Activated naive CD4-positive, alpha-beta T cell treated with anti-CD3 and anti-CD28 coated beads, Interleukin-2, amount 10 ng/mL, durations not matched to agents 7 days and 5 days (primary cell): Measurements from ENCODE around the gene ARHGDIA.

Experiments
- CTCF ChIA-PET: fragments of 350-600 bp; sonication (Branson Sonifier 250); formaldehyde crosslinking; loops from one replicate; lab custom pipeline; 2021; ENCODE audit warnings: antibody characterized with exemption; lab: Charles Lee
- DNase-seq: peaks from one replicate; pipeline ENCODE4 v3.0.0-alpha.2; 2020
- H3K27ac Mint-ChIP-seq: one replicate; pipeline ENCODE4 v1.8.0; 2021; ENCODE audit warnings: mild to moderate bottlenecking, moderate library complexity, mixed read lengths
- H3K27me3 Mint-ChIP-seq: one replicate; pipeline ENCODE4 v1.8.0; 2021; ENCODE audit warnings: mild to moderate bottlenecking, mixed read lengths
- H3K36me3 Mint-ChIP-seq: one replicate; pipeline ENCODE4 v1.8.0; 2021; ENCODE audit warnings: mixed read lengths
- H3K4me1 Mint-ChIP-seq: one replicate; pipeline ENCODE4 v1.8.0; 2021; ENCODE audit warnings: mixed read lengths
- H3K4me3 Mint-ChIP-seq: one replicate; pipeline ENCODE4 v1.8.0; 2021; ENCODE audit warnings: mild to moderate bottlenecking, moderate library complexity, mixed read lengths
- H3K9me3 Mint-ChIP-seq: one replicate; pipeline ENCODE4 v1.8.0; 2021; ENCODE audit warnings: mixed read lengths

The ARHGDIA gene

GRCh38 chr17:81854974-81855774 lies 16.0 kb downstream of the ARHGDIA start:
- DNase-seq: peak; percentile 43
- CTCF ChIA-PET: interaction anchor here (0.6 kb wide), 1 partner anchor 36 kb away, joined by 3 read pairs; the partner anchor contains the start of gene ALYREF
- Mint-ChIP-seq H3K27me3 (no peaks in the 10 kb centered on the region), H3K4me3 (no peak overlapping the region), H3K27ac (no peak overlapping the region), H3K4me1 (peaks cover 36% of the 10 kb centered on the region), H3K9me3 (no peaks in the 10 kb centered on the region), H3K36me3 (peaks cover 51% of the 10 kb centered on the region)

GRCh38 chr17:81852237-81852636 lies 18.9 kb downstream of the ARHGDIA start:
- H3K4me1 Mint-ChIP-seq: peaks cover 12% of the 10 kb centered on the region
- H3K27ac Mint-ChIP-seq: no peak overlapping the region
- no peak for DNase-seq
- H3K27me3 Mint-ChIP-seq: no peaks in the 10 kb centered on the region
- peaks cover 42% of the 10 kb centered on the region for H3K36me3 Mint-ChIP-seq
- CTCF ChIA-PET: no interaction called here
- H3K4me3 Mint-ChIP-seq: no peak overlapping the region
- no peaks in the 10 kb centered on the region for H3K9me3 Mint-ChIP-seq

- Mint-ChIP-seq H3K4me3 (no peak overlapping the region), H3K36me3 (peaks cover 45% of the 10 kb centered on the region)
- no peak for DNase-seq
Measured at GRCh38 chr17:81851423-81851822, 19.7 kb downstream of the ARHGDIA start.

GRCh38 chr17:81849457-81849856 lies 21.7 kb downstream of the ARHGDIA start:
- no peaks in the 10 kb centered on the region for H3K9me3 Mint-ChIP-seq
- peaks cover 45% of the 10 kb centered on the region for H3K36me3 Mint-ChIP-seq
- H3K27me3 Mint-ChIP-seq: no peaks in the 10 kb centered on the region
- H3K4me3 Mint-ChIP-seq: no peak overlapping the region
- CTCF ChIA-PET: no interaction called here
- H3K4me1 Mint-ChIP-seq: peaks cover 2% of the 10 kb centered on the region
- no peak for DNase-seq
- no peak overlapping the region for H3K27ac Mint-ChIP-seq

More at GRCh38 chr17:81851423-81851822, 19.7 kb downstream of the ARHGDIA start:
- CTCF ChIA-PET: no interaction called here
- H3K9me3 Mint-ChIP-seq: no peaks in the 10 kb centered on the region
- peaks cover 12% of the 10 kb centered on the region for H3K4me1 Mint-ChIP-seq
- H3K27me3 Mint-ChIP-seq: no peaks in the 10 kb centered on the region
- no peak overlapping the region for H3K27ac Mint-ChIP-seq

- H3K9me3 Mint-ChIP-seq: no peaks in the 10 kb centered on the region
- no peaks in the 10 kb centered on the region for H3K4me1 Mint-ChIP-seq
- no peaks in the 10 kb centered on the region for H3K27me3 Mint-ChIP-seq
- no peak overlapping the region for H3K27ac Mint-ChIP-seq
- CTCF ChIA-PET: no interaction called here
- H3K36me3 Mint-ChIP-seq: peaks cover 37% of the 10 kb centered on the region
- no peak for DNase-seq
- H3K4me3 Mint-ChIP-seq: no peak overlapping the region
Measured at GRCh38 chr17:81846743-81847689, 24.1 kb downstream of the ARHGDIA start.

GRCh38 chr17:81845881-81846742 lies 25.0 kb downstream of the ARHGDIA start:
- Mint-ChIP-seq H3K27ac (peak overlapping the region; percentile 28), H3K4me1 (no peaks in the 10 kb centered on the region), H3K4me3 (no peak overlapping the region), H3K27me3 (no peaks in the 10 kb centered on the region), H3K36me3 (peaks cover 29% of the 10 kb centered on the region), H3K9me3 (no peaks in the 10 kb centered on the region)
- no peak for DNase-seq
- CTCF ChIA-PET: no interaction called here

- no peaks in the 10 kb centered on the region for H3K9me3 Mint-ChIP-seq
- DNase-seq: no peak
- peaks cover 28% of the 10 kb centered on the region for H3K36me3 Mint-ChIP-seq
- H3K4me1 Mint-ChIP-seq: no peaks in the 10 kb centered on the region
- no peak overlapping the region for H3K27ac Mint-ChIP-seq
- CTCF ChIA-PET: no interaction called here
- H3K4me3 Mint-ChIP-seq: no peak overlapping the region
- H3K27me3 Mint-ChIP-seq: no peaks in the 10 kb centered on the region
Measured at GRCh38 chr17:81845361-81845760, 25.8 kb downstream of the ARHGDIA start.

- Mint-ChIP-seq H3K4me1 (no peaks in the 10 kb centered on the region), H3K27ac (no peak overlapping the region), H3K36me3 (peaks cover 28% of the 10 kb centered on the region), H3K9me3 (no peaks in the 10 kb centered on the region), H3K27me3 (no peaks in the 10 kb centered on the region), H3K4me3 (no peak overlapping the region)
- DNase-seq: no peak
- CTCF ChIA-PET: no interaction called here
Measured at GRCh38 chr17:81844887-81845286, 26.2 kb downstream of the ARHGDIA start.

GRCh38 chr17:81844327-81844851 lies 26.7 kb downstream of the ARHGDIA start:
- no peaks in the 10 kb centered on the region for H3K4me1 Mint-ChIP-seq
- no peak overlapping the region for H3K4me3 Mint-ChIP-seq
- H3K27ac Mint-ChIP-seq: no peak overlapping the region
- peaks cover 28% of the 10 kb centered on the region for H3K36me3 Mint-ChIP-seq
- DNase-seq: no peak
- H3K27me3 Mint-ChIP-seq: no peaks in the 10 kb centered on the region
- no peaks in the 10 kb centered on the region for H3K9me3 Mint-ChIP-seq
- CTCF ChIA-PET: no interaction called here

- Mint-ChIP-seq H3K4me3 (no peak overlapping the region), H3K4me1 (no peaks in the 10 kb centered on the region), H3K9me3 (no peaks in the 10 kb centered on the region), H3K27me3 (no peaks in the 10 kb centered on the region), H3K27ac (peak overlapping the region; percentile 45), H3K36me3 (peaks cover 28% of the 10 kb centered on the region)
- no peak for DNase-seq
- CTCF ChIA-PET: no interaction called here
Measured at GRCh38 chr17:81843713-81844326, 27.3 kb downstream of the ARHGDIA start.

- Mint-ChIP-seq H3K27me3 (no peaks in the 10 kb centered on the region), H3K9me3 (no peaks in the 10 kb centered on the region), H3K36me3 (peaks cover 26% of the 10 kb centered on the region), H3K4me1 (no peaks in the 10 kb centered on the region), H3K4me3 (no peak overlapping the region), H3K27ac (peak overlapping the region; percentile 19)
- no peak for DNase-seq
- CTCF ChIA-PET: no interaction called here
Measured at GRCh38 chr17:81842725-81843504, 28.2 kb downstream of the ARHGDIA start.

- H3K4me3 Mint-ChIP-seq: no peak overlapping the region
- no peak for DNase-seq
- no peaks in the 10 kb centered on the region for H3K9me3 Mint-ChIP-seq
- CTCF ChIA-PET: no interaction called here
- no peaks in the 10 kb centered on the region for H3K27me3 Mint-ChIP-seq
- H3K27ac Mint-ChIP-seq: no peak overlapping the region
- H3K4me1 Mint-ChIP-seq: no peaks in the 10 kb centered on the region
- H3K36me3 Mint-ChIP-seq: peaks cover 25% of the 10 kb centered on the region
Measured at GRCh38 chr17:81842378-81842724, 28.8 kb downstream of the ARHGDIA start.

GRCh38 chr17:81841866-81842265 lies 29.3 kb downstream of the ARHGDIA start:
- Mint-ChIP-seq H3K27me3 (no peaks in the 10 kb centered on the region), H3K36me3 (peaks cover 23% of the 10 kb centered on the region), H3K27ac (no peak overlapping the region), H3K9me3 (no peaks in the 10 kb centered on the region), H3K4me3 (no peak overlapping the region), H3K4me1 (no peaks in the 10 kb centered on the region)
- no peak for DNase-seq
- CTCF ChIA-PET: no interaction called here
